ENCODE data around the gene CDHR2.

Gene CDHR2

GRCh38 chr5:176530393-176530982 is 18.7 kb upstream of the CDHR2 start:
- DNase-seq, result no peak

GRCh38 chr5:176530983-176531901 is 17.9 kb upstream of the CDHR2 start:
- peak; percentile 30 for DNase-seq

GRCh38 chr5:176531902-176532493 is 17.1 kb upstream of the CDHR2 start:
- DNase-seq, result no peak

DNA sequence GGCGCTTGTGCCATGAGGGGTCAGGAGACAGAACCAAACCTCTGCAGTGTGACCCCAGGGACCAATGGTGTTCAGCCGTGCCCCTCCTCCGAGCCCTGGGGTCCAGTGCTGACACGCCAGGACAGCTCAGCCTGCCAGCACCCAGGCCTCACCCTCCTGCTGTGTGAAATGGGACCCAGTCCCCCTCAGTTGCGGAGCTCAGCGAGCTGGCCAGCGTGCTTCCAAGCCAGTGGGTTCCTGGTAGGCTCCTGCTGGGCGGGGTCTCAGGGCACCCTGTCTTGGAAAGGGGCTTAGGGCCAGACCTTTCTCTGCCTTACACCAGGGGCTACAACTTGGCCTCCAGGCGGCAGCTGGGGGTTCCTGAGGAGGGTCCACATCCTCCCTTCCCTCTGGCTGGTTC is 16.3 kb upstream of the CDHR2 start:
- no peak for DNase-seq

DNA sequence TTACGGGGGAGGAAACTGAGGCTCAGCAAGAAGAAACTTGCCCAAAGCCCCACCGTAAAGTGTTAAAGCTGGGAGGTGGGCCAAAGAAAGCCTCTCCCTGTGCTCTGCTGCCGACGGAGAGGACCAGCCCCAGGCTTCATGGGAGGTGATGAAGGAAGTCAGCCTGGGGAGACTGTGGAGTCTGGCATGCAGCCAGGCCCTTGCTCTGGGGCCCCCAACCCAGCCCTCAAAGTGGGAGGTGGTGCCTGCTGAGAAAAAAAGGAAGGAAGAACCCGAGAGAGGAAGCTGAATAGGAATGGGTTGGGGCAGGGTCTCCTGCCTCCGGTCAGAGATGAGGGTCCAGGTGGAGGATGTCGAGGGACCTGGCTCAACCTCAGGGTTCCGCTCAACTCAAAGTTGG is 15.8 kb upstream of the CDHR2 start:
- no peak for DNase-seq

DNA sequence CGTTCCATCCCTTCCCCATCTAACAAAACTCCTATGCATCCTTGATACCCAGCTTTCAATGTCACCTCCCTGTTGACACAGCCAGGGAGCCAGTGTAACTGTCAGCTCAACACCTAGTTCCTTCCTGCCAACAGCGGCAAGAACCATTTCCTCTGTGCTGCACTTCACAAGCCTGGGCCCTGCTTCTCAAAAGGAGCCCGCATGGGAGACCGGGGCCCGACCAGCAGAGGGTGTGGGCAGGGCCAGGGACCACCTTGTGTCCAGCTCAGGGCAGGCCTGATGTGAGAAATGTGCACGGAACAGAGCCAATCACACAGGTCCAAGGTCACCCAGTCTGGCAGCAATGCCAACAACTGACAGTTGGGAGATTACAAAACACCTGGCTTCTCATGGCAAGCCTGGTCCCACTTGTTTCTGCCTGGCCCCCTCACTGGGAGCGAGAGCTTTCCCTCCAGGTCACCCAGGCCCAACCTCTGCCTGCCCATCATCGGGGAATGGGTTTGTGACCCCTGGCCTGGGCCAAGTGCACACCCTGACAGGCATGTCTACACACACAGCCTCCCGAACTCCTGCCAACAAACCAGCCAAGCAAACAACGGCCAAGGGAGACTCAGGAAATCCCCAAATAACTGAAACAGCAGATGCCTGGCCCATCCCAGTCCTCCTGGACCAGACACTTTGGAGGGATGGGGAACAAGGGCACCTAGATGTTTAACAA is 15.1 kb upstream of the CDHR2 start:
- peak; percentile 48 for DNase-seq

DNA sequence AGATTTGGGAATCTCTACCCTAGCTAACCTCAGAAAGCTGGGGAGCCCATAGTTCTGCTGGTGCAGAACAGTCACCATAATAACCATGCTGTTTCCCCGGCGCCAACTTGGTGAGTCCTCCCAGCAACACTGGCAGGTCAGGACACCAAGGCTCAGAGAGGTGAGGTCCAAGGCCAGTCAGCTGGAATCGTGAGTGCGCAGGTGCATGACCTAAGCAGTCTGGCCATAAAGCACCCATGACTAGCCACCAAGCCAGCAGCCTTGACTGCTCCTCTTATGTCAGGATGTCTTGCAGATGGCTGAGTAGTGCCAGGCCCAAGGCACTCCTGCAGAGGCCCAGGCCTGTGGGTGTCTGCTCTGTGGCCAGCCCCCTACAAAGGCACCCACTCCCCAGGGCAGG is 14.5 kb upstream of the CDHR2 start:
- no peak for DNase-seq

- peak; percentile 38 for DNase-seq
Measured at GRCh38 chr5:176535101-176535663, 14.0 kb upstream of the CDHR2 start.

DNA sequence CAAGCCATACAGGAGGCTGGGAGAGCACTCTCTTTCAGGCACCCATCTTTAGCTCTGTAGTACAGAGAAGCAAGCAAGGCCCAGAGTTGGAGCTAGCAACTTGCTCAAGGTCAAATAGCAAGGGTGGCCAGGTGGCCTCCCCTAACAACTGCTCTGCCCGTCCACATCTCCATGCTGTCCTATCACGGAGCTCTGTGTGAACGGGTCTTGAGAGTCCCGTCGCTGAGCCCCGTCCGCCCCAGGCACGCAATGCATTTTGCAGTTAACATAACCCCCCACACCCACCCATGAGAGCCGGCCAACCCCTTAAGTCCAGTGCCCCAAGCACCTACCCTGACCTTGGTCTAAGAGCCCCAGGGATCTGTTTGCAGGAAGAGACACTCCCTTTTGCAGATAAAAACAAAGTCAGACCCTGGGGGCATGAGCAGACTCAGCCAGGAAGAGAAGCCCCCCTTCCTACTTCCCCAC is 13.4 kb upstream of the CDHR2 start:
- no peak for DNase-seq

DNA sequence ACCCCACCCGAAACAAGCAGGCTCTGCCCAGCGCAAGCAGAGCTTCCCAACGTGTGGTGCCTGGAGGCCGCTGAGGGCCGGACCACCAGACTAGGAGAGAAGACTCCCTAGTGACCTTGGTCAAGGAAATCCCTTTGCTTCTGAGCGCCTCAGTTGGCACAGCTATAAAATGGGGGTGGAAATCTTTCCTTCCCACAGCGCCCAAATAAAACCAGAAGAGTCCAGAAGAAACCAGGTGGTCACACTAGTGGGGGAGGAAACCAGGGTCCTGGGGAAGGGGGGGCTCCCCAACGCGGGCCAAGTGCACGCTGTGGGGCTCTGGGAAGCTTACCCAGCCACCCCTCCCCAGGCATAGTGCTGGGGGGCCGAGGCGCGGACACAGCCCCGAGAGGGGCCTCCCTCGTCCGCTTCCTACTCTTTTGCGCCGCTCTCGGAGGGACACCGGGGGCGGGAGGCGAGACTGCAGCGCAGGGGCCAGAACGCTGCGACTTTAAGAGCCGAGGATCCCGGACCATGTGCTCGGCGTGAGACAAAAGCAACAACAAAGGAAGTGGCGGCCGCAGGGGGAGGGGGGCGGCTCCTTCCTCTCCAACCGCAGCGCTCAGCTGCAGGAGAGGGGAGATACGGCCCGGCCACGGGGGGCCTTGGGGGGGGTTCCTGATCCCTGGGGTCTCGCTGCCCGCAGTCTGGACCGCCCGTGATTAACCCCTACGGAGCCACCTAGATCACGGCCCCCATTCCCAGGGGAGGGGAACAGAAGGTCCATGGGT is 12.8 kb upstream of the CDHR2 start:
- DNase-seq, result peak; percentile 78

- peak; percentile 98 for DNase-seq
Measured at GRCh38 chr5:176536902-176537553, 12.1 kb upstream of the CDHR2 start, which contains the start of gene RNF44. TSS of gene RNF44 (minus strand) at chr5:176537402. CDS start at chr5:176532472, 4,930 bp downstream.

GRCh38 chr5:176537554-176538229 is 11.4 kb upstream of the CDHR2 start:
- peak; percentile 98 for DNase-seq

DNA sequence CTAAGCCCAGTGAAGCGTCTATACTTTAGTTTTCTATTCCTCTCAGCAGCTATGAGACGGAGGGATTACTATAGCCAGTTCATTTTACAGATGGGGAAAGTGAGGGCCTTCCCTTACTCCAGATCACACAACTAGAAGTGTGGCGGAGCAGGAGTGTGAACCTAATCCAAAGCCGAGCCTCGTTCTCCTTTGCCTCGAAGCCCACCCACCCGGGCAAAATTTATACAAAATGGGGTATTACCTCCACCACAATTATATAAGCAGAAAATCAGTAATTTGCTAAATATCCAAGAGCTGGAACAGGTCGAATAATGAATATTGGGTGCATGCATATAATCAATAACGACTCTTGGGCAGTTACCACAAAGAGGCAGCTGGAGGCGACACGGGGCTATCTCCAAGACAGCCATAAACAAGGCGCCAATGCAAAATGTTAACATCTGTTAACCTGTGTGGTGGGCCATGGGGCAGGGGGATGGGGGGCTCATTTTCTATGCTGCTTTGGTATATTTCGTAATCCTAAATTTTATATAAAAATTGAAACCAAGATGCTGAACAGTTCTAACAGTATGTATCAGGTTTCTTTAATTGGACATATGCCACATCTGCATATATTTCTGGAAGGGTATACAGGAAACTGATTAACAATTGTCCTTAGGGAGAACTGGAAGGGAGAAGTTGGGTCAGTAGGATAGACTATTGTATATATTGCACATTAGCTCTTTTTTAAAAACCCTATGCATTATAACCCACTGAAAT is 10.7 kb upstream of the CDHR2 start:
- no peak for DNase-seq

GRCh38 chr5:176538989-176539384 is 10.2 kb upstream of the CDHR2 start:
- DNase-seq, result no peak

DNA sequence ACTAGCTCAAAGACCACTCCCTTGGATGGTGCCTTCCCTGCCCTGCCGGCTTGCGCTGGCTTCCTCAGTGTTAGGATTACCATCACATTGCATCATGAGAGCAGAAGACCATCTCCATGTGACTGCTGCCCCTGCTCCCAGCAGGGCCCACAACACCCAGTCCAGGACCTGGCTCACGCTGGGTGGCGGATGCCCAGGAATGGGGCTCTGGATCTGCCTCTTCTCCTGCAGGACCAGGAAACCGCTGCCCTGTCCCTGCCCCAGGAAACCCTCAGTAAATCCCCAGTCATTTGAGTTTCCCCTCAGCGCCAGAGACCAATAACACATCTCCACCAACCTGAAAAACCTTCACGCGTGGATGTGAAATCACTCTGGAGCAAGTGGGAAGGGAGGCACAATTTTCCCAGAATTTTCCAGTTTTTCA is 8.7 kb upstream of the CDHR2 start:
- no peak for DNase-seq

DNA sequence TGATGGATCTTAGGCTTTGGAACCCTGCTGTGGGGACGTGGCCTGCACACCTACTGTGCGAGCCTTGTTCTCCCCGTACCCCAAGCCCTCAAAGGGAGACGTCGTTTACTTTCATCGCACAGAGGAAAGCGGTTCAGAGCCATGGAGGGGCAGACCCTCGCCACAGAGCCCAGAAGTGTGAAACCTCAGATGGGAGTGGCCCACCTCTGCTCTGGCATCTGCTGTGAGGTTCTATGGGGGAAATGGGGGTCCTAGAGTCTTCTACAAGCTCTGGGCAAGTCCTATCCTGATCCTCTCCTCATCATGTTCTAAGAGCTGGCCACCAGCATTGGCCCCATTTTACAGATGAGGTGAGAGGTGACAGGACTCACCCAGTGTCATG is 8.2 kb upstream of the CDHR2 start:
- no peak for DNase-seq

DNA sequence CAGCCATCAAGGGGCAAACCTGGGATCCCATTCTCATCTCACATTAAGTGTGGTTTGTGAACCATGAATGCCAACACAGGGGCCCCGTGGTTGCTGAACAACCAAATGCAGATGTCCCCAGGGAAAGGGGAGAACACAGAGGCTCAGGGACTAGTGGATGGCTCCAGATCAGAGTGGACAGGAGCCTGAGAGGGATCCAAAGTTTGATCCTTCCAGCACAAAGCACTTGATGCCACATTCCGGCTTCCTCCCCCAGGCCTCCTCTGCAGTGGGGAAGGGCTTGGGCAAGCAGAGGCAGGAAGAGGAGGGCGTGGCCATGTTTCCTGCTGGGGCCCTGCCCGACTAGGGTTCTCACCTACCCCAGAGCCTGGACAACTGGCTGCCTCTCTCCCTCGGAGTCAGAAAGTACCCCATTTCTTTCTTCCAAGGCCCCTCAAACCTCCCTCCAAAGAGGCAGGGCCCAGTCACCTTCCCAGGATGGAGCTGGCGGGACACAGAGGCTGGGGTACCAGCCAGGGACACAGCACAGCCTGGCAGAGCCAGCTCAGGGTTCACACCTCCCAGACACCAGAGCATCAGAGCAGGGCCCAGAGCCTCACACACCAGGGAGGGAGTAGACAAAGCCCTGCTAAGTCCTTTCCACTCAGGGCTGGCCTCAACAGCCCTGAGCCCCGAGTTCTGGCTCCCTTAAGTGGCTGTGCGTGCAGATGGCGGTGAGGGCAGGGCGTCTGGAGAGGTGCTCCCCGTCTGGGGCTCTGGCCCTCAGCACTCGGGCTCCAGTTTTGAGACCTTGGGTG is 7.6 kb upstream of the CDHR2 start:
- DNase-seq, result peak; percentile 52

GRCh38 chr5:176542135-176542595 is 7.0 kb upstream of the CDHR2 start:
- peak; percentile 65 for DNase-seq
